ENCODE data around the gene ZACN. TPM values are rescaled to one million over a fixed set of nuclear protein-coding genes. Genes with fewer than 3 reads are reported as not detected.

The ZACN gene
- total RNA-seq (ENCODE audit: low replicate concordance), result not detected in 2 replicates

DNA sequence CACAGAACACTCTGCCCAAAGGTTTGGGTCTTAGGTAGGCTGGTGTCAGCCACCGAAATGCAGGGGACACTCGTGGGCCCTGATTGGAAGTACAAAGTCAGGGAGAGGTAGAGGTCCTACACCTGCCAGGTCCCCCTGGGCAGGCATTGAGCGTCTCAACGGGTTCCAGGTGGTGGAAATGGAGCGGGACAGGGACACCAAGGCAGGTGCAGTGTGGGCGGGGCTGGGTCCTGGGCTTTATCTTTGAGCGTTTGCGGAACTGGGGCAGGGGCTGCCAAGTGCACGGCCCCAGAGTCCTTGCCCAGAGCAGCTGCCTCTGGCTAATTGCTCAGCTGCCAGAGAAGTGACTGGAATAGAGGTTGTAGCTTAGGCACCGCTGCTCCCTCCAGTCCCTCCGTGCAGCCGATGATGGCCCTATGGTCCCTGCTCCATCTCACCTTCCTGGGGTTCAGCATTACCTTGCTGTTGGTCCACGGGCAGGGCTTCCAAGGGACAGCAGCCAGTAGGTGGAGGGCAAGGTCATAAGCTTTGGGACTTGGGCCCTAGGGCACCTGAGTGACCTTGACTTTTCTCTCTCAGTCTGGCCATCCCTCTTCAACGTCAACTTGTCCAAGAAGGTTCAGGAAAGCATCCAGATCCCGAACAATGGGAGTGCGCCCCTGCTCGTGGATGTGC, at the start of gene ZACN:
Gene ZACN, plus strand, starts transcription at position 323 of the 675 bp plus-strand sequence. Its CDS starts 83 bp downstream, at position 406.
- H3K9me3 Mint-ChIP-seq, result no peaks in the 10 kb centered on the region
- Histone ChIP-seq H3K27ac (no peak within 1 kb of the TSS), H3K9me3 (ENCODE audit: low read depth) (no peaks in the 10 kb centered on the region), H3K36me3 (no peaks in the 10 kb centered on the region), H3K4me2 (peak within 1 kb of the TSS; percentile 83), H3K27me3 (peaks cover 67% of the 10 kb centered on the region), H2AFZ (replicated peaks) (no peak within 1 kb of the TSS), H4K20me1 (ENCODE audit: low read depth) (peaks cover 46% of the 10 kb centered on the region), H3K4me1 (peaks cover 39% of the 10 kb centered on the region), H3K79me2 (ENCODE audit: low read depth) (no peaks in the 10 kb centered on the region), H3F3A (ENCODE audit: low read depth) (peaks cover 35% of the 10 kb centered on the region), H3K4me3 (peak within 1 kb of the TSS; percentile 40), H3K9ac (no peak within 1 kb of the TSS)
- no peak within 1 kb of the TSS for H3K27ac Mint-ChIP-seq
- TF ChIP-seq EZH2phosphoT487 (IDR thresholded peaks at IDR 0.05), result no peak
- TF ChIP-seq, protein P1, sequence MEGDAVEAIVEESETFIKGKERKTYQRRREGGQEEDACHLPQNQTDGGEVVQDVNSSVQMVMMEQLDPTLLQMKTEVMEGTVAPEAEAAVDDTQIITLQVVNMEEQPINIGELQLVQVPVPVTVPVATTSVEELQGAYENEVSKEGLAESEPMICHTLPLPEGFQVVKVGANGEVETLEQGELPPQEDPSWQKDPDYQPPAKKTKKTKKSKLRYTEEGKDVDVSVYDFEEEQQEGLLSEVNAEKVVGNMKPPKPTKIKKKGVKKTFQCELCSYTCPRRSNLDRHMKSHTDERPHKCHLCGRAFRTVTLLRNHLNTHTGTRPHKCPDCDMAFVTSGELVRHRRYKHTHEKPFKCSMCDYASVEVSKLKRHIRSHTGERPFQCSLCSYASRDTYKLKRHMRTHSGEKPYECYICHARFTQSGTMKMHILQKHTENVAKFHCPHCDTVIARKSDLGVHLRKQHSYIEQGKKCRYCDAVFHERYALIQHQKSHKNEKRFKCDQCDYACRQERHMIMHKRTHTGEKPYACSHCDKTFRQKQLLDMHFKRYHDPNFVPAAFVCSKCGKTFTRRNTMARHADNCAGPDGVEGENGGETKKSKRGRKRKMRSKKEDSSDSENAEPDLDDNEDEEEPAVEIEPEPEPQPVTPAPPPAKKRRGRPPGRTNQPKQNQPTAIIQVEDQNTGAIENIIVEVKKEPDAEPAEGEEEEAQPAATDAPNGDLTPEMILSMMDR (IDR thresholded peaks at IDR 0.05), result no peak
- no peak for TF ChIP-seq EZH2 (IDR thresholded peaks at IDR 0.05)
- no peak for DNase-seq (ENCODE audit: low spot score)
- peak within 1 kb of the TSS; percentile 59 for H3K4me3 Mint-ChIP-seq
- H3K4me1 Mint-ChIP-seq, result peaks cover 21% of the 10 kb centered on the region
- H3K27me3 Mint-ChIP-seq (ENCODE audit: insufficient read depth, low read depth), result peaks cover 62% of the 10 kb centered on the region
- no peaks in the 10 kb centered on the region for H3K36me3 Mint-ChIP-seq

DNA sequence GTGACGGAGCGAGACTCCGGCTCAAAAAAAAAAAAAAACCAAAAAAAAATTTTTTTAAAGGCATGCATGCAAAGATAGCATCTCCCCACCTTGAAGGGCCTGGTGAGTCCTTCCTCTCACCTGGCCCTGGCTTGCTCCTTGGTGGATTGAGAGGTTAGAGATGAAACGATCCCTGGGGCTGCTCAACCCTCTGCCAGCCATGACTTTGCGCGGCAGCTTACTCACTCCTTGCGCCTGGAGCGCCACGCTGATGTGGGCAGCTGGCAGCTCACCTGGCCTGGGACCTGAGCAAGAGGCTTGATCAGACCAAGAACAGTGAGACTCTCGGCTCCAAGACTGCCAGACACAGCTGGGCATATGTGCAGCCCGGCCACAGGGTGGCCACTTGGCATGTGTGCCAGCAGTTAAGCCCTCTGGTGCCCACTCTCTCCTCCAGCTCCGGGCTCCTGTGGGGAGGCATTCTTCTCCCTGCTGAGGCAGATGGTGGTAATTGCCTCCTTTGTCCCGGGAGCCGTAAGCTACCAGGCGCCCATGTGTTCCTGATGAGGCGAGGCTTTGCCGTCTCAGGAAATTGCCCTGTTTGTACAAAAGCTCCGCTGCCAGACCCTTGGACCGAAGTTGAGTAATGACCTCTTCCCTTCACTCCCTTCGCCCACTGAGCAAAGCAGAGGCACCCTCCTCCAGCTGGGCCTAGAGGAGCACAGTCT, 46.8 kb upstream of the ZACN start:
- H2AFZ ChIP-seq (replicated peaks), result no peak overlapping the region
- peaks cover 6% of the 10 kb centered on the region for H3K27me3 Mint-ChIP-seq (ENCODE audit: insufficient read depth, low read depth)
- TF ChIP-seq EZH2 (IDR thresholded peaks at IDR 0.05), result no peak
- TF ChIP-seq, protein P1 (IDR thresholded peaks at IDR 0.05), result no peak

DNA sequence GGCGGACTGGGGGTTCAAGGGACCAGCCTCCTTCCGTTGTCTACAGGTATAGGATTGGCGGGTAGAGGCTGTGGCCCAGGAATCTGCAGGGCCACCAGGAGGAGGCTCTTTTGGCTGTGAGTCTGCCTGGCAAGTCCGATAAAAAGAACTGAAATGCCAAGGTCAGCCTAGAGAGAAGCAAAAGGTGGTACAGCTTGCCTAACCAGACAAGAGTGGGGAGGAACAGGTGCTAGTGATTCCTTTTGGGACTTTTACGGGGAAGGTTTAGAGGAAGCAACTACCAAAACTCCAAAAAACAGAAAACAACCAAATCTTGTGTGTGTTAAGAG, 46.2 kb upstream of the ZACN start:
- Histone ChIP-seq H3F3A (ENCODE audit: low read depth) (peaks cover 35% of the 10 kb centered on the region), H3K9ac (no peak overlapping the region), H2AFZ (replicated peaks) (no peak overlapping the region), H3K4me2 (no peak overlapping the region), H3K4me3 (no peak overlapping the region), H3K27ac (no peak overlapping the region), H3K27me3 (no peaks in the 10 kb centered on the region), H3K79me2 (ENCODE audit: low read depth) (no peaks in the 10 kb centered on the region), H3K9me3 (ENCODE audit: low read depth) (no peaks in the 10 kb centered on the region), H4K20me1 (ENCODE audit: low read depth) (peaks cover 5% of the 10 kb centered on the region), H3K4me1 (peaks cover 20% of the 10 kb centered on the region), H3K36me3 (no peaks in the 10 kb centered on the region)
- no peak overlapping the region for H3K27ac Mint-ChIP-seq
- peaks cover 1% of the 10 kb centered on the region for H3K36me3 Mint-ChIP-seq
- H3K4me3 Mint-ChIP-seq, result no peak overlapping the region
- H3K4me1 Mint-ChIP-seq, result peaks cover 16% of the 10 kb centered on the region
- H3K9me3 Mint-ChIP-seq, result peaks cover 2% of the 10 kb centered on the region
- DNase-seq (ENCODE audit: low spot score), result no peak
- H3K27me3 Mint-ChIP-seq (ENCODE audit: insufficient read depth, low read depth), result peaks cover 6% of the 10 kb centered on the region
- no peak for TF ChIP-seq EZH2 (IDR thresholded peaks at IDR 0.05)
- no peak for TF ChIP-seq EZH2phosphoT487 (IDR thresholded peaks at IDR 0.05)
- TF ChIP-seq, protein P1 (IDR thresholded peaks at IDR 0.05), result no peak

More for the DNA sequence above, 46.8 kb upstream of the ZACN start:
- H3K79me2 ChIP-seq (ENCODE audit: low read depth), result no peaks in the 10 kb centered on the region
- peaks cover 1% of the 10 kb centered on the region for H3K36me3 Mint-ChIP-seq
- no peaks in the 10 kb centered on the region for H3K27me3 ChIP-seq
- peaks cover 15% of the 10 kb centered on the region for H3K4me1 ChIP-seq
- no peak overlapping the region for H3K4me3 ChIP-seq
- H3K9me3 ChIP-seq (ENCODE audit: low read depth), result no peaks in the 10 kb centered on the region
- DNase-seq (ENCODE audit: low spot score), result no peak
- H3K36me3 ChIP-seq, result no peaks in the 10 kb centered on the region
- peaks cover 16% of the 10 kb centered on the region for H3K4me1 Mint-ChIP-seq
- H3K9me3 Mint-ChIP-seq, result peaks cover 2% of the 10 kb centered on the region
- H3F3A ChIP-seq (ENCODE audit: low read depth), result peaks cover 30% of the 10 kb centered on the region
- no peak overlapping the region for H3K27ac ChIP-seq
- H3K4me3 Mint-ChIP-seq, result no peak overlapping the region
- no peak overlapping the region for H3K27ac Mint-ChIP-seq
- H3K4me2 ChIP-seq, result no peak overlapping the region
- H4K20me1 ChIP-seq (ENCODE audit: low read depth), result peaks cover 5% of the 10 kb centered on the region
- H3K9ac ChIP-seq, result no peak overlapping the region

All from neural progenitor cell (in vitro differentiated cells).